ENCODE data around the gene SYT9. TPM values are rescaled to one million over a fixed set of nuclear protein-coding genes. Genes with fewer than 3 reads are reported as not detected.

Gene SYT9
- total and polyA plus RNA-seq, 10 of the 15 experiments (the other 5 are each of a cell fraction or from before 2014, with no cell fraction given): 0.03 TPM; not detected in 9

DNA sequence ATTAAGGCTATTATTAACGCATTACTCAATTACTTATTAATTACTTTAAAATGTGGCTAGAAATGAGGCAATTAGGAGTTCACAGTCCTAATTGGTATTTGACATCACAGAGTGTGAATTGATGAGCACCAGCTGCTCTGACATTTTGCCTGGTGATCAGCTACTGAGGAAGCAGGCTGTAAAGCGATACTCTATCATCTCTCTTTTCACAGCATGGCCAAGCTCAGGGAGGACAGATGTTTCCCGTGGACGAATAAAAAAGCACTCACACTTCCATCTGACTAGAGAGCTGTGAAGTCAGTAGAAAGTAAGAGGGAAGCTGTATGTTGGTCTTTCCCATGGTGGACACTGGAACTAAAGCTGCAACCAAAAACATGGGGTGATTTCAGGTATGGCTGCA is 29.1 kb upstream of the SYT9 start:
- no peak overlapping the region for H3K9ac ChIP-seq (ENCODE audit: control insufficient read depth, insufficient read depth, low read length)
- H3K27me3 ChIP-seq (replicated peaks in 1 of 2; ENCODE audit: control insufficient read depth in 2 of 2, insufficient read depth in 2 of 2, low read length in 1 of 2): no peaks in the 10 kb centered on the region
- no peak for FAIRE-seq
- H3K36me3 ChIP-seq (ENCODE audit: control insufficient read depth in 2 of 2, insufficient read depth in 2 of 2, low read length in 1 of 2): no peaks in the 10 kb centered on the region
- no peak overlapping the region for H3K4me2 ChIP-seq (ENCODE audit: control insufficient read depth, insufficient read depth)
- ChIA-PET POLR2A (no interaction called here), CTCF (no interaction called here), RAD21 (ENCODE audit: unreplicated experiment) (no interaction called here), SMC1A (ENCODE audit: uncharacterized antibody, unreplicated experiment) (interaction anchor here (1.3 to 1.5 kb wide), 2 partner anchors 26 to 181 kb away, joined by 3 to 5 read pairs; no protein-coding TSS in a partner anchor)
- H3K27ac ChIP-seq (ENCODE audit: control insufficient read depth, insufficient read depth): no peak overlapping the region
- no peak overlapping the region for H2AFZ ChIP-seq (ENCODE audit: control insufficient read depth, low read depth, low read length)
- H3K4me3 ChIP-seq: no peak overlapping the region
- TF ChIP-seq MYC (IDR thresholded peaks at IDR 0.05; ENCODE audit: insufficient read depth, insufficient read length, insufficient replicate concordance, low read length, severe bottlenecking): no peak
- no peak for TF ChIP-seq EP300 (IDR thresholded peaks at IDR 0.05; ENCODE audit: borderline replicate concordance in 1 of 2, control insufficient read depth in 1 of 2, low read depth in 2 of 2, low read length in 2 of 2)
- no peak for TF ChIP-seq SMAD1 (IDR thresholded peaks at IDR 0.05; ENCODE audit: low read depth, partially characterized antibody)
- no peak for TF ChIP-seq RAD51 (IDR thresholded peaks at IDR 0.05)
- no peak for TF ChIP-seq POLR2AphosphoS5 (IDR thresholded peaks at IDR 0.05; ENCODE audit: low read length)
- no peak for TF ChIP-seq FOXK2 (IDR thresholded peaks at IDR 0.05)
- TF ChIP-seq HCFC1 (IDR thresholded peaks at IDR 0.05; ENCODE audit: low read length): no peak
- TF ChIP-seq POLR2A (IDR thresholded peaks at IDR 0.05; ENCODE audit: low read depth, low read length): no peak
- TF ChIP-seq PAX8 (IDR thresholded peaks at IDR 0.05): no peak
- TF ChIP-seq KLF5 (IDR thresholded peaks at IDR 0.05; ENCODE audit: partially characterized antibody): no peak
- TF ChIP-seq, protein P1, sequence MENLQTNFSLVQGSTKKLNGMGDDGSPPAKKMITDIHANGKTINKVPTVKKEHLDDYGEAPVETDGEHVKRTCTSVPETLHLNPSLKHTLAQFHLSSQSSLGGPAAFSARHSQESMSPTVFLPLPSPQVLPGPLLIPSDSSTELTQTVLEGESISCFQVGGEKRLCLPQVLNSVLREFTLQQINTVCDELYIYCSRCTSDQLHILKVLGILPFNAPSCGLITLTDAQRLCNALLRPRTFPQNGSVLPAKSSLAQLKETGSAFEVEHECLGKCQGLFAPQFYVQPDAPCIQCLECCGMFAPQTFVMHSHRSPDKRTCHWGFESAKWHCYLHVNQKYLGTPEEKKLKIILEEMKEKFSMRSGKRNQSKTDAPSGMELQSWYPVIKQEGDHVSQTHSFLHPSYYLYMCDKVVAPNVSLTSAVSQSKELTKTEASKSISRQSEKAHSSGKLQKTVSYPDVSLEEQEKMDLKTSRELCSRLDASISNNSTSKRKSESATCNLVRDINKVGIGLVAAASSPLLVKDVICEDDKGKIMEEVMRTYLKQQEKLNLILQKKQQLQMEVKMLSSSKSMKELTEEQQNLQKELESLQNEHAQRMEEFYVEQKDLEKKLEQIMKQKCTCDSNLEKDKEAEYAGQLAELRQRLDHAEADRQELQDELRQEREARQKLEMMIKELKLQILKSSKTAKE (IDR thresholded peaks at IDR 0.05; ENCODE audit: low read depth, poor library complexity, severe bottlenecking): no peak
- intact Hi-C loops (cut with micrococcal nuclease; ENCODE audit: unreplicated experiment) (no loop called here), in situ Hi-C loops (cut with MboI) (no loop called here)
- H3K9me3 ChIP-seq (replicated peaks; ENCODE audit: control insufficient read depth, insufficient read depth, low read length): no peaks in the 10 kb centered on the region
- ATAC-seq: no peak
- DNase-seq (ENCODE audit: low read depth, low spot score): no peak
- no peaks in the 10 kb centered on the region for H3K4me1 ChIP-seq (ENCODE audit: control insufficient read depth, insufficient read depth, low read length)
- no peaks in the 10 kb centered on the region for H4K20me1 ChIP-seq (ENCODE audit: control insufficient read depth, insufficient read depth)
- H3K79me2 ChIP-seq (ENCODE audit: control insufficient read depth, insufficient read depth, low read length): no peaks in the 10 kb centered on the region
- 19% methylated on average over 4 of the region's 4 CpGs for WGBS (ENCODE audit: insufficient coverage, insufficient replicate concordance, low lambda C conversion rate, missing lambda C conversion rate)
- BruUV-seq (replicated peaks): no TSS peak

Measured in GM12878 (cell line).